Activated T-cell treated with anti-CD3 and anti-CD28 coated beads for 24 hours (primary cell): ENCODE data around the gene BRD7.

Source experiments
- DNase-seq: peaks from one replicate; pipeline ENCODE4 v3.0.0-alpha.2; 2020; ENCODE audit warnings: low read depth

Gene BRD7

DNA sequence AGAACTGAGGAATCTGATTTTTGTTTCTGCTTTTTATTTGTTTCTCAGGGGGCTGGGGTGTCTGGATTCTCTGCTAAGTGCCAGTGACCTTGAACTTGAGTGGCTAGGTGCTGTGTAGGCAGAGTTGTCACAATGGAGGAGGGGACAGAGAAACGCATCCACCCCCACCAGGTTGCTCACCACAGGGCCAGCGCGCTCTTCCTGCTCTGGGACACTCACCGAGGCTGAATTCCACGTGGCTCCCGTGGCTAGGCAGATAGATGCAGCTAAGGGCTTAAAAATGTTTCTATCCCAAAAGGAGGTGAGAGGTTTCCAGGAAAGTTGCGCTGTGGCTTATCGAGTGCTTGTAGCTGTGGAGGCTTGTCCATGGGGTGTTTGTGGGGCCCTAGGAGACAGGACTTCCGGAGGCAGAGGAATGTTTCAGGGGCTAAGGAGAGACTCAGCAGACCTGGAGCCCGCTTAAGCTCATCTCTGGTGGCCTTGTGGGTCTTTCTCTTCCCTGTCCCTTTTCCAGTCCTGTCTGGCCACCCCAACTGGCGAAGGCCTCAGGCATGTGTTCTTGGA lies 65.7 kb downstream of the BRD7 start:
- no peak for DNase-seq

DNA sequence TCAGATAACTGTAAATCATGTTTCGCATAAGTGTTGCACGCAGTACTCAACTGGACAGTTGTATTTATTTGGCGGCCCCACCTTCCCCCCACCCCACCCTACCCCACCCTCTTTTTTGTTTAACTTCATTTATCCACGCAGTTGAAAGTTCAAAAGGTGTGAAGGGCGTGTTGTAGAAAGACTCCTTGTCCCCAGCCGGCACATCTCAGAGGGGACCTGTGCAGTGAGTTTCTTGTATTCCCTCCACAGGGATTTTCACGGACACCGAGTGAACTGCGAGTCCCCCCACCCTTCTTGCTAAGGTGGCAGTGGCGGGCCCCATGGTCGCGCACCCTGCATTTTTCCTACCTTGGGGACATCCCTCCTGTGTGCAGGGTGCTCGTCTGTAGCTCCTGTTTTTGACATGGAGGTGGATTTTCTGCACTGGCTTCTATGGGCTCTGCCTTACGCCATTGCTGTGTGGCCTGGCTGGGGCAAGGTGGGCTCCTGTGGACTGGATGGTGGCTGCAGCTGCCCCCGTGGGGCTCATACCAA lies 66.2 kb downstream of the BRD7 start:
- no peak for DNase-seq

DNA sequence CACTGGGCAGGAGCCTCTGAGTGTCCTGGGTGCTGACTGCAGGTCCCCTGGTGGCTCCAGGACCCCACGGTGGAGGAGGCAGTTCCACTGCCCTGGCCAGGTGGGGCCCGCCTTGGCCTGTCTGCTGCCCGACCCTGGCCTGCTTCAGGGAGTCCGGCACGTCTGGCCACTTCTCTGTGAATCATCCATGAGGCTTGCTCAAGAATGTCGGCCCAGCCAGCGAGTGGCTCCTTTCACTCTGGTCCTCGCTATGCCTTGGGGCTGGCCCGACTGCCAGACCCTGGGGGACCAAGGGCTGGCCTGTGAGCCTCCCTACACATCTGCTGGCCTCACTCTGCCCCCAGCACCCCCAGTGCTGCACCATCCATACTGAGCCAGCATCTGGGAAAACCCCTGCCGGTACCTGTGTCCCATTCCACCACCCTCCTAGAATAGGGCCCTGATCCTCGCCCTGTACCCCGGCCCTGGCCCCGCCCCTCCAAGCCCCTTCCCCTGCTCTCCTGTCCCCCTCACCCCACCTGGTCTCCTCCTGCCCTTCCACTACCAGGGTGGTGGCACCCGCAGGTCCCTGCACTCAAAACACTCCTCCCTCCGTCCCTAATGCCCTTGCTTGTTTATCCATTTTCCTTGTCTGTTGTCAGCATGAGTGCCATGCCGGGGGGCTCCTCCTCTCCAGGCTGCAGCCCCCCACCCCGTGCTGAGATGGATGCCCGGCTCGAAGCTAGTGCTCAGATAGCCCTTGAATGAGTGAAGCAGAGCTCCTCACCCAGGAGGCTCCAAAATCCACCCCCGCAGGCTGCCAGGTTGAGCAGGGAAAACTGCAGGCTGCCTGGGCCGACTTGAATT lies 66.9 kb downstream of the BRD7 start:
- DNase-seq, result no peak

DNA sequence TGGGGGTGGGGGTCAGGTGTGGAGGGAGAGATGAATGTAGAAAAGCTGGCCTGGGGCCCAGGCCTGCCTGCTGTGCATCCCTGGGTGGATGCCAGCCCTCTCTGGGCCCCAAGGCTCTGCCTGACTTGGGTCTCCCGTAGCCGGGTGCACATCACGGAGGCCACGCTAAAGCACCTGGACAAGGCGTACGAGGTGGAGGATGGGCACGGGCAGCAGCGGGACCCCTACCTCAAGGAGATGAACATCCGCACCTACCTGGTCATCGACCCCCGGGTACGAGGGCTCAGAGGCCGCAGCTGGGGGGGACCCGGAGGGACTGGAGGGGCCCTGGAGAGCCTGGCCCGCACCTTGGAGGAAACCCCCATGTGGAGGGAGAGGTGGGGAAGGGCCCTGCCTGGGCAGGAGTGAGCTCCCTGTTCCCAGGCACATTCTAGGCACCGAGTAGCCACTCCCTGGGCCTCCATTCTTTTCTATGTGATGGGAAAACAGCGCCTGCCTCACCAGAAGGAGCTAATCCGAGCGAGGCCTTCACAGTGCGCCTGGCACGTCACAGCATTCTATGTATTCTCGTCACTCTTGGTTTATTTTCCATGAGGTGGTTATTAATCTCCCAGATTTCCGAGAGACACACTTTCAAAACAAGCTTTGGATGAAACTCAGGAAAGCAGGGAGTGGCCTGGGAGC lies 67.7 kb downstream of the BRD7 start:
- no peak for DNase-seq

DNA sequence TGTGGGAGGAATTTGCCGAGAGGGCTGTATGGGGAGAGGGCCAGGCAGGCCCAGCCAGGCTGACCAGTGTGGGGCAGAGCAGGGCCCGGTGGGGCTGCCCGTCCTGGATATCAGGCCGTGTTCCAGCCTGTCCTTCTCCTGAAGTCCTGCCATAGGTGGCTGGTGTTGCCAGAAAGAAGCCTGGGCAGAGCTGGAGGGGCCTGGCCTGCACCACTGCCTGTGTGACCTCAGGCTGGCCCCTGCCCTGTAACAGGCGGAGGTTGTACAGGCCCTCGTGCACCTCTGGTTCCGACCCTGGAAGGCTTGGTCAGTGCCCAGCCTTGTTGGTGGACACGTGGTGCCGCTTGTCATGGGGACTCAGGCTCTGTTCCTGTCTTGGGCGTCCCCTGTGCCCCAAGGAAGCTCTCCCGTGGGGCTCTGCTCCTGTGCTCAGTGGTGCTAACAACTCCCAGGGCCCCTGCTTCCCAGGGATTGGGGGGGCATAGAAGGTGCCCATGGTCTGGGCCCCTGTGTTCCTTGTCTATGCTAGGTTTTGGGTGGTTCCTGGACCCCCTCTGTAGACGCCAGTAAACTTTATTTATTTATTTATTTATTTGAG lies 69.2 kb downstream of the BRD7 start:
- no peak for DNase-seq

DNA sequence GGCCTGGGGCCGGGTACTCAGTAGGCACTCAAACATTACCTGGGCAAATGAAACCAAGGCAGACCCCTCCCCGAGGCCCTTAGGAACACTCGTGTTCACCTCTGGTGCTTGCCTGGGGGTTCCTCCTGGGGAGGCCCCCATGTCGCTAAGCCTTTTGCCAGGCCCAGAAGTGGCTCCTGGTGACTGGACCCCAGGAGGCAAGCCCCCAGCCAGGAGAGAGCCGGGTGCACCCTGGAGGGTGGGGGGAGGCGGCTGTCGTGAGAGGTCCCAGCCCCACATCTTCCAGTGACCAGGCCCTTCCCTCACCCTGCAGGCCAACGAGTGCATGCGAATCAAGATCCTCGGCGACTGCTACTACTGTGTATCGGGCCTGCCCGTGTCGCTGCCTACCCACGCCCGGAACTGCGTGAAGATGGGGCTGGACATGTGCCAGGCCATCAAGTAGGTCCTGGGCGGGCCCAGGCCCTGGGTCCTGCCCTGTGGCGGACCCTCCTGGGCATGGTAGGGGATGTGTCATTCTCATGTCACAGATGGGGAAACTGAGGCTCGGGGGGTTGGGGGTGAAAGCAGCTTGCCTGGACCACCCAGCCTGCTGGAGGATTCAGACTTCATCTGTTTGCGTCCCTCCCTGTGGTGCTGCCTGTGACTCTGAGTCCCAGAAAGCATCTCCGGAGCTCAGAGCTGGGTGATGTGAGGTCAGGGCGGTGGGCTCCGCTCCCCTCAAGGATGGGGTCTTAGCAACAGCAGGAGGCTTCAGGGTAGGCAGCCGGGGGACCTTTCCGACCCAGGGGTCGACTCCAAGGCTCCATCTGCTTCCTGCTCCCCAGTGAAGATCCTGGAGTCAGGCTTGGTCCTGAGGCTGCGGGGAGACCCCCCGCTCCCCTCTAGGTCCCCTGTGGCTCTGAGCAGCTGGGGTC lies 69.9 kb downstream of the BRD7 start:
- DNase-seq, result no peak

DNA sequence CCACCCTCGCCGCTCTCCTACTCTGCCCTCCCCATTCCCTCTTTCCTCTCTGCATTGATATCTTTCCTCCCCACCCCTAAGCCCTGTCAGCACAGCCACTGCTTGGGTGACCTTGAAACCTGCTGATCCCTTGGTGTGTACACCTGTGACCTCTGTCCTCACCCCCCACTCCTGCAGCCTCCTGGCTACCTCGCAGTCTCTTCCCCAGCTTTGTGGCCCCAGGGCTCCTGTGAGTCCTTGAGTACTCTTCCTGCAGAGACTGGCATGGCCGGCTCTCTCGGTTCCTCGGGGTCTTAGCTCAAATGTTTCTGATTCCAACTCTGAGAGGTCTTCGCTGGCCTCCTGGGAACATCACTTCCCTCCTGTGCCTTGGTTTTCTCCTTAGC lies 70.7 kb downstream of the BRD7 start:
- no peak for DNase-seq

DNA sequence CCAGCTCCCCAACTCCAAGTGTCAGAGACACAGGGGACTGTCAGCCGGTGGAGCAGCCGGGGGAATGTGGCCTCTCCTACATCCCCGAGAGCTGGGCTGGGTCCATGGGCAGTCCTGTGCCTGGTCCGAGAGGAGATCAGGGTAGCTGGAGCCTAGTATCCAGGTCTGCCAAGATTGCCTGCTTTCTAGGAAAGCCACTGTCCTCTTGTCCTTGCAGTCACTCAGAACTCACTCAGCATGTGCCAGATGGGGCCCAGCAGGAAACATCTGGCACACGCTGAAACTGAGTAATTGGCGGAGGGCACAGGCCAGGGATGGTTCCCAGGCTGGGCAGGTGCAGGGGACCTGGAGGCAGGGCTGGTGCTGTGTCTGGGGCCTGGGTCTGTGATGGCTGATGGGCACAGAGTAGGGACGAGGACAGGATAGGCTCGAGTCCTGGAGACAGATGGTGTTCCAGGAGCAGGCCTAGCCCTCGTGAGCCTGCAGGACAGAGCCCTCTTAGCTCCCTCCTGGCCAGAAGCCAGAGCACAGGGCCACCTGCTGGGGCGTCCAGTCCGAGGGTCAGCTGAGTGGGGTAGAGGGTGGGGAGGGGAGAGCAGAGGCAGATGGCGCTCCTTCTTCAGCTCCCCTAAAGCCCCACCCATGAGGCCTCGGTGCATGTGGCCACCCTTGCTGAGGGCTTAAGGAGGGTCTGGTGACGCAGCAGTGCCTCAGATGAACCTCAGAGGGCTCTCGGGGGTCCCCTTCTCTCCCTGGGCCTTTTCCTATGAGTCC lies 71.3 kb downstream of the BRD7 start:
- no peak for DNase-seq

DNA sequence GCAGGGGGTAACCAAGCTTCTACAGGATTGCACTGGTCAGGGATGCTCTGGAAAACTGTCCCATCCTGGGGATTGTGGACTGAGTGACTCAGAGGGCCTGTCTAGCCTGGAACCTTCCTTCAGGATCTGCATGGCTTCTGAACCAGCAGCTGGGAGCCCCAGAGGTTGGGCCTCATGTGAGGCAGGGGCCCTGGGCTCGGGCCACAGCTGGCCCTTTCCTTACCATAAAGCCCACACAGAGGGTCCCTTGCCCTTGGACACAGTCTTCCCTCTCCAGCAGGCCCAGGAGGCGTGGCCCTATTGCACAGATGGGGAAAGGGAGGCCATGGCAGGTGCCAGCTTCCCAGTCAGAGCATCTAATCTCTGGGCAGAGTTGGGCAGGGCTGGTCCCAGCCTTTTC lies 72.0 kb downstream of the BRD7 start:
- DNase-seq, result no peak

DNA sequence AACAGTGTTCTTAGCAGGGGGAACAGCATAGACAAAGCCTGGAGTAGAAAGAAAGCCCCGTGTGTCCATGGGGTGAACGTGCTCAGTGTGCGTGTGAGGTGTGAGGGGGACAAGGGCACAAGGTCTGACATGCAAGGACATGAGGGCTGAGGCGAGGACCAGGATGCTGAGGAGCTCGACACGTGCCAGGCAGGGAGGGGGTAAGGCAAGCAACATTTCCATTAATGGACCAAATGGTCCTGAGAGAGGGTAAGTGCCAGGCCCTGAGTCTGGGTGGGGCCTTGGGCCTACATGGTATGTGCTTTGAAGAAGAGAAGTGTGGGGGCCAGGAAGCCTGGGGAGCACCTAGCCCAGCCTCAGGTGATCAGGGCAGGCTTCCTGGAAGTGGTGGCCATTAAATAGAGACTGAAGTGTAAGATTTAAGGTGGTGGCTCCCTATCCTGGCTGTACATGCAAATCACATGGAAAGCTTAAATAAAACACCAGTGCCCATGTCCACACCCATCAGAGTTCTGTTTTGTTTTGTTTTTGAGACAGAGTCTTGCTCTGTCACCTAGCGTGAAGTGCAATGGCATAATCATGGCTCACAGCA lies 73.2 kb downstream of the BRD7 start:
- no peak for DNase-seq

DNA sequence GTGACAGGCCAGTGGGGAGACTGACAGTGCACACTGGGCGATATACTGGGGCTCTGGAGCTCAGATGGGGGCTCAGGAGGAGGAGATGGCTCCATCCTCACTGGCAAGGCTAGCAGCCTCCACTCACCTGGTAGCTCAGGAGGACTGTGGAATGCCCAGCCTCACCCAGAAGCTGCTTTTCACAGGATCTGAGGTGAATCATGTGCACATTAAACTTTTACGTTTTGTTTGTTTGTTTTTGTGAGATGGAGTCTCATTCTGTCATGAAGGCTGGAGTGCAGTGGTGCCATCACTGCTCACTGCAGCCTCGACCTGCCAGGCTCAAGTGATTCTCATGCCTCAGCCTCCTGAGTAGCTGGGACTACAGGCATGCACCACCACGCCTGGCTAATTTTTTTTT lies 73.8 kb downstream of the BRD7 start:
- DNase-seq, result no peak

DNA sequence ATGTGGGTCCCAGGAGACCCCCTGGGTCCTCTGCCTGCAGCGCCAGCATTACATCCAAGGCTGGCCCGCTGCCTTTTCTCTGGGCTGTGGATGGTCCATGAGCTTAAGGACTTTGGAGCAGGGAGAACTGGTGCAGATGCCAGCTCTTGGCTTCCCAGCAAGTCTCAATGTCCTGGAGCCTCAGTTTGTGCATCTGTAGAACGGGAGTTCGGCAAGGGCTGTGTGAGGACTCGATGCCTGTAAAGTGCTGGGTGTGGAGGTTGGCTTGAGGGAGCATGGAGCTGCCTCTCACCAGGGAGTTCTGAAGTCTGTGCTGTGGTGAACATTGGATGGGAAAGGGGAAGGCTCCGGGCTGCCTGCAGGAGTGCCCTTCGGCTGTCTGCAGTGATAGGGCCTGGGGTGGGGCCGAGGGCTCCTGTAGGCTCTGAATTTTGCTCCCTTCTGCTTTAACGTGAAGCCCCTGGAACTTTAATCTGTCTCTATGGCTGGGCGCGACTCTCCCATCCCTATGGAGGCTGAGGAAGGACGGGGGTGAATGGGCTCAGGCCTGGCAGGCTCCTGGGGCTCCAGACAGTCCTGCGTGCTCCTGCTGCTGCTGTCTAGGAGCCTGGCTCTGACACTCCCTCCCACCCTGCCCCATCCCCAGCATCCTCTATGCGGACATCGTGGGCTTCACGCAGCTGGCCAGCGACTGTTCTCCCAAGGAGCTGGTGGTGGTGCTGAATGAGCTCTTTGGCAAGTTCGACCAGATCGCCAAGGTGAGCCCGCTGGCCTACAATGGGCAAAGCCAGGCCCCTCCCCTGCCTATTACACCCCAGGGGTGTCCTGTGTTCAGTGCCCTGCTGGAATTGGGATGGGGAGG lies 74.6 kb downstream of the BRD7 start:
- no peak for DNase-seq

DNA sequence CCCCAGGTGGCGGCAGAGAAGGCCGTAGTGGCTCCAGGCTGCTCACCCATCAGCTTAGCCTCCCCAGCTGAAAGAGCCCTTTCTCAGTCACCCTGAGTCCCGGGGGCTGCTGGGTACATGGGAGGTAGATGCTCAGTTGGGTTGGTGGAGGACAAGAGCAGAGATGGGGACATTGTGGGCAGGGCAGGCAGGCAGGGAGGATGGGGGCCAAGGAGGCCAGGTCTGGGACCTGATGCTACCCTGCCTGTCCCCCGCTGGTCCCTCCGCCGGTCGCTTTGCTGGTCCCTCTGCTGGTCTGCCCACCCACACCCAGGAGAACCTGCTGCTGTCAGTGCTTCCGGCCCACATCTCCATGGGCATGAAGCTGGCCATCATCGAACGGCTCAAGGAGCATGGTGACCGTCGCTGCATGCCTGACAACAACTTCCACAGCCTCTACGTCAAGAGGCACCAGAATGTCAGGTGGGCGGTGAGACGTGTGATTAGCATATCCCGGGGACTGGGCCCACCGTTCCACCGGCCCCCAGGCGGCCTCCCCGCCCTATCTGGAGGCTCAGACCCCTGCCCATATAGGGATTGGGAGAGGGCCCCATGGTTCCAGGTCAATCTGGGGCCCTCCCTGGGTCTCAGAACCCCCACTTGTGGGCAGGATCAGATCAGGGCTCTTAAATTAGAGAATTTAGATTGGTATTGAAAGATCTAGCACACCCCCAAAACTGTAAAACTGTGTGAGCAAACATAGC lies 75.6 kb downstream of the BRD7 start:
- DNase-seq, result no peak

DNA sequence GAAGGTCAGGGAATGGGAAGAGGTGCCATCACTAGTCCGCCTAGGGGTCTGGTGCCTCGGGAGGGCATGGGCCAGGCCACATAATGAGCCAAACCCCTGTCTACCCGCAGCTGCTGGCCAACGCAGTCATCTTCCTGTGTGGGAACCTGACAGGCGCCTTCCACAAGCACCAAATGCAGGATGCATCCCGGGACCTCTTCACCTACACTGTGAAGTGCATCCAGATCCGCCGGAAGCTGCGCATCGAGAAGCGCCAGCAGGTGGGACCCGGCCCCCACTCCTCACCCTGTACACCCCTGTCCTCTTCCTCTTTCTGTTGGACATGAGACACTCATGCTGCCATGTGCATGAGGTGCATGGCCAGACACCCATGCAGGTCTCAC lies 76.2 kb downstream of the BRD7 start:
- DNase-seq, result no peak

DNA sequence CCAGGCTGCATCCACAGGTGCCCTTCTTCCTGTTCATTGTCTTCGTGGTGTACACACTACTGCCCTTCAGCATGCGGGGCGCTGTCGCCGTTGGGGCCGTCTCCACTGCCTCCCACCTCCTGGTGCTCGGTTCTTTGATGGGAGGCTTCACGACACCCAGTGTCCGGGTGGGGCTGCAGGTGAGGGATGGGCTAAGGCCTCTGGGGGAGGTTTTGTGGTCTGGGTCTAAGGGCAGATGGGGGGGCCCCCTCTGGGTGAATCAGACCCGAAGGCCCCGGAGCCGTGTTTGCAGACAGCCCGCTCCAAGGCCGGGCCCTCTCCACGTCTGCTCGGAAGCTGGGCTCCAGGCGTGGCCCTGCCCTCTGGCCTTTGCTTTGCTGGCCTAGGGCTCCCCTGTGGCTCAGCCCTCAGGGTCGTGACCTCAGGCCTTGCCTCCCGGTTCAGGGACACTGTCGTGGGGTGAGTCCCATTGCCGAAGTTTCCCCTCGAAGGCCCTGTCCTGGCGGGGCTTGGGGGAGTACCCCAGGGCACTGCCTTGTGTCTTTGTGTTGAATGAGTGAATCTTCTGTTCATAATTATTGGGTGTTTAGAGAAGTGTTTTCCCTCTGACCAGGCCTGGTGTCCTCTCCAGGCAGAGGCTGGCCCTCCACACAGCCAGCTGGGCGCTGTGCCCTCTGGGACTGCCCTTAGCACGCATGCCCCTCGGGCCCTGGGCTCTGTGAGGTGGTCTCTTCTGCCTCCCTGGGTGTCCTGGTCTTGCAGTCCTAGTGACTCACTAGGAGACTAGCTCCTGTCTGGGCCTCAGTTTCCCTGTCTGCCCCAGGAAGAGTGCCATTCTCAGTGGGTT lies 76.8 kb downstream of the BRD7 start:
- DNase-seq, result no peak

DNA sequence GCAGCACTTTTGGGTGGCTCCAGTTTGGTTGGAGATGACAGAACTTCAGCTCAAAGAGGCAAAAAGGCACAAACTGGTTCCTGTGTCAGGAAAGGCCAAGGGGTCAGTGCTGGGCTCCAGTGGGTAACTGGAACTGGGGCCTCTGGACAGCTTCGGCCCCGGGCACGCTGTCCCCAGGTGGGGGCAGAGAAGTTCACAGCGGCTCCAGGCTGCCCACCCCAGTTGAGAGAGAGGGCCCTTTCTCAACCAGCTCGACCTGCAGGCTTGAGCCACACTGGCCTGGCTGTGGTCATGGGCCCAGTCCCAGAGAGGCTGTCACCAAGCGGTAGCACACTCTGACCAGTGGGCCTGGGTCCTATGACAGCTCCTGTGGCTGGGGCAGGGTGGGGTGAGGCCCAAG lies 77.9 kb downstream of the BRD7 start:
- no peak for DNase-seq

DNA sequence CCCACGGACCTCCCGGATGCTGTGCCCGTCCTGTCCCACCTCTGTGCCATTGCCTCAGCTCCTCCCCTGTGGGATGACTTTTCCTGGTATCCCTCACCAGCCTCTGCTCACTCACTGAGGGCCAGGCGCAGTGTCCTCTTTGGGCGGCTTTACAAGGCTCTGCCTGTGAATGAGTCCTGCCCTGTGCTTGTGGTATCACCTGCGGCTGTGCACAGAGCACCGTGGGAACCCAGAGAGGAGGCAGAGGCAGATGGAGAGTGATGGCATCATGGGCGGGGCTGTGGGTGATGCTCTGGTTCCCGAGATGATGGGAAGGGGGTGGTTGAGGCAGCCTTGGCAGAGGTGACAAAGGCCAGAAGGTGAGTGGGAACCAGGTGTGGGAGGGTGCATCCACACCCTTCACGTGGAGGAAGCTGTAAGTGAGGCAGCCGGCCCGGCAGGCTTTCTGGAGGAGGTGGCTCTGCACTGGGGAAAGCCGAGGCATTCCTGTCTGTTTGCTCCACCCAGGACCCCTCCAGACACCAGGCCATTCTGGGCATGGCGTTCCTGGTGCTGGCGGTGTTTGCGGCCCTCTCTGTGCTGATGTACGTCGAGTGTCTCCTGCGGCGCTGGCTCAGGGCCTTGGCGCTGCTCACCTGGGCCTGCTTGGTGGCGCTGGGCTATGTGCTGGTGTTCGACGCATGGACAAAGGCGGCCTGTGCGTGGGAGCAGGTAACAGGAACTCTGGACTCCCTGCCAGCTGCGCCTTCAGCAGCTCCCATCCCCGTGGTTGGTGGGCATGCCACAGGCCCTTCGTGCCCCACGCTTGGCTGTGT lies 78.6 kb downstream of the BRD7 start:
- DNase-seq, result no peak
